ENCODE data around the gene PARD3B. TPM values are rescaled to one million over a fixed set of nuclear protein-coding genes. Genes with fewer than 3 reads are reported as not detected.
"Not testable (repeated sequence)": the region's sequence is repeated elsewhere in the genome, so short reads cannot be mapped to it uniquely, and the experiment has no call there.

PARD3B gene
- total RNA-seq, 1 donor from 2014 or later: 28.0 TPM

DNA sequence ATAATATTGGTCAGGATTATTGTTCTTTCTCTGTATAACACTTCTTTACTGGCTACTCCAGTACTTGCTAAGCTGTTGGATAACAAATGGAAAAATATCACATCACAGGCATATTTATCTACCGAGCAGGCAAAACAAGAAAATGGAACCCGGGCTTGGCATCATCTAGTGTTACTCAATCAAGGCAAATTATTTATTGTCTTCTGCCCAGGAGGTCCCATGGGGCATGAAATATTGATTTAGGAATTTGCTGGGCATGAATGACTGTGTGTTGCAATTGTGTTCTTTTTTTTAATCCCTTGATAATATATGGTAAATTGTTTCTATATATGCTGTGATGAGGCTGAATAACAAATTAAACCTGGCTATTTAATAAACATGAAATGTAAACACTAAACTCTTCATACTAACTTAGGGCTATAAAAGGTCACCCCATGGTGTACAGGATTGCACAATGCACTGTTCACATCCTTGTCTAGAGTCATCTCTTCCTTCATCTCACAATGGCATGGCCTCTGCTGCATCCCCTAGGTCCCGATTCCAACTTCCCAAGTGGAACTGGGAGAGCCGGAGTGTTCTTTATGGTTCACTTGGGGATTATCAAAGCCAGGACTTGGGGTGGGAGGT is 2.2 kb upstream of the PARD3B start:
- DNase-seq (ENCODE audit: low spot score): no peak

GRCh38 chr2:204545861-204546735 is 823 bp downstream of the PARD3B start:
- no peak for DNase-seq (ENCODE audit: low spot score)

DNA sequence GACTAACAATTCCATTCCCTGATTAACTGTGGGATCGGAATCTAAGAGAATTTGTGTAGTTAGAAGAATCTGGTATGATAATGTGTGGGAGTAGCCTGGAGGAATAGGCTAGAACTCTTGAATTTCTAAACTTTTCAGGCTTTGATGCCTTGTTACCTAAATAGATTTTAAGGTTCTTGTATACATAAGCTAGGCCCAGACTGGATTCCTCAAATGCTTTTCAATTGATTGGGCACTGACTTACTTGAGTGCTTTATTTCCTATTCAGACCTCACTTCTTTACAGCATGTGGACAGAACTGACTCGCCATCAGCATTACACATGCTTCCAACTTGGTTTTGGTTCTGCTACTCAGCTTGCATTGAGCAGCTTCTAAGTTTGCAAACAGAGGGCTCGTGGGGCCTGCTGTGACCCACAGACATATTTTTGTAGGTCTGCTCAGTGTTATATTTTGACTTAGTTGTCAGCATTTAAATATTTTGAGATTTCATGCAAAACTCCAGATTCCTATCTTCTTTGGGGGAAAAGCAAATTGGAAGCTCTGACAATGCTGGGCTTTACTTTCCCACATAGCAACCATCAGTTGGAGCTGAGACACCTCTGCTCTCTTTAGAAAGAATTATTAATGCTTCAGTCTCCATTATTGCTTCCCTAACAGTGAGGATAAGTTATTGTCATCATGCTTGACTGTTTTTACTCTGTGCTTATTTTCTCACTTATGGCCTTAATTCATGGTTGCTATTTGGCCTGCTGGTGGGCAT is 5.7 kb downstream of the PARD3B start:
- no peak for DNase-seq (ENCODE audit: low spot score)

GRCh38 chr2:204551512-204551863 is 6.2 kb downstream of the PARD3B start:
- DNase-seq (ENCODE audit: low spot score): no peak

DNA sequence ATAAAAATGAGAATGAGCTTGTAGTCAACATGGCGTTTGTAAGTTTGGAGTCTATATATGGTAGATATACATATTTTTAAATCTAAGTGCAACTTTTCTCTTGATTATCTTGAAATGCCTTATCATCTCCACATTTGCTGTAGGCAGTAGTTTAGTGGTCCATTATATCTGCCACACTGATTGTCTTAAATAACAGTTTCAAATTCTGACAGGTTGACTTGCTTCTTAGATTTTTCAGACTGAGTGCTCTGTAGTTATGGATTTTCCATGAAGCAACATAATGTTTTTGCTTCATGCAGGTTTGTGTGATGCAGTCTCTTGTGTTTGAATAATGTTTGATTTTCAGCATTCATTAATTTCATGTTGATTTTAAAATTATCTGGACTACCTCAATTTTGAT is 12.3 kb downstream of the PARD3B start:
- no peak for DNase-seq (ENCODE audit: low spot score)

DNA sequence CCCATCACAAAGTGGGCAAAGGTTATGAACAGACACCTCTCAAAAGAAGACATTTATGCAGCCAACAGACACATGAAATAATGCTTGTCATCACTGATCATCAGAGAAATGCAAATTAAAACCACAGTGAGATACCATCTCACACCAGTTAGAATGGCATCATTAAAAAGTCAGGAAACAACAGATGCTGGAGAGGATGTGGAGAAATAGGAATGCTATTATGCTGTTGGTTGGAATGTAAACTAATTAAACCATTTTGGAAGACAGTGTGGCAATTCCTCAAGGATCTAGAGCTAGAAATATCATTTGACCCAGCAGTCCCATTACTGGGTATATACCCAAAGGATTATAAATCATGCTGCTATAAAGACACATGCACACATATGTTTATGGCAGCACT is 14.1 kb downstream of the PARD3B start:
- DNase-seq (ENCODE audit: low spot score): not testable (repeated sequence)

DNA sequence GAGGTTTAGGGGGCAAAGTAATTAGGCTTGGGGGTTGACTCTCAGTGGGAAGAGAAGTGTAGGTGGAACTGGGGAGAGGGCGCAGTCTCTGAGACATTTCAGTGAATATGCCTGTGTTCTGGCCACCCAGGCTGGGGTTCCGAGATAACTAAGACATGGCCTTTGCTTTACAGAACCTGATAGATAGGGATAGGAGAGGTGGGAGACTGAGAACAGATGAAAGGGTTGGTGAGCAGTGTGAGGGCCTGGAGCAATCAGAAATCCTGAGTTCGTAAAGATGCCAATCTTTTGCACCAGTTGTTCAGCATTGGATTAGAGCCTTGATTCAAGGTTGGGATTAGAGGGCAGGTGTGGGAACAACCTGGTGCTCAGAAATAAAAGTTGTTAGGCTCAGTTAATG is 15.6 kb downstream of the PARD3B start:
- DNase-seq (ENCODE audit: low spot score): no peak

DNA sequence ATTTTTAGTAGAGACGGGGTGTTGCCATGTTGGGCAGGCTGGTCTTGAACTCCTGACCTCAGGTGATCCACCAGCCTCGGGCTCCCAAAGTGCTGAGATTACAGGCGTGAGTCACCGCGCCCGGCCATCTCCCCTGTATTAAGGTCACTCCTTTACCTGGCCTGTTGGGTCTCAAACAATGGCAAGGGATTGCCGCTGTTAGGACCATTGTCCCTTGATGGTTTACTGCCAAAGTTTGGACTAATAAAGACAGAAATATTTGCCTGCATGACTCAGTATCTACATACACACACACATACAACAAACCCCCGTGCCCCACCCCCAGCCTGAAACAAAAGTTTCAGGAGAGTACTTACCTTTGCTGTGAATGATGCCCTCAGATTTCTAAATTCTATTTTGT is 16.5 kb downstream of the PARD3B start:
- no peak for DNase-seq (ENCODE audit: low spot score)

DNA sequence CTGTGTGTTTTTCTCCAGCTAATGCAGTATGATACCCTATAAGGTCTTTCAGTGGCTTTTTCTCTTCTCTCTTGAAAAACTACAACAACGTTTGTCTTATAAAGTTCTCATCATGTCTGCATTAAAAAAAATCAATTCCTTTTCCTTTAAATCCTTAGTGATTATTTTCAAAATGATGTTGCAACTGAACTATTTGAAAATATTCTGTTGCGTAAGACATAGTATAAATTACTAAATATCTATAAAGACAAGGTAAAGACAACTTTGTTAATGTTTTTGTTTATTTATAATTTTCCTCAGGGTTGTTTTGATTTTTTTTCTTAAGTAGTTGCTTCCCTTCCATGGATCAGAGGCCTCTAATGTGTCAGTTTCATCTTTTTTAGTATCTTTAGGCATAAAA is 21.2 kb downstream of the PARD3B start:
- no peak for DNase-seq (ENCODE audit: low spot score)

- no peak for DNase-seq (ENCODE audit: low spot score)
Observed at GRCh38 chr2:204570421-204570820, 25.1 kb downstream of the PARD3B start.

DNA sequence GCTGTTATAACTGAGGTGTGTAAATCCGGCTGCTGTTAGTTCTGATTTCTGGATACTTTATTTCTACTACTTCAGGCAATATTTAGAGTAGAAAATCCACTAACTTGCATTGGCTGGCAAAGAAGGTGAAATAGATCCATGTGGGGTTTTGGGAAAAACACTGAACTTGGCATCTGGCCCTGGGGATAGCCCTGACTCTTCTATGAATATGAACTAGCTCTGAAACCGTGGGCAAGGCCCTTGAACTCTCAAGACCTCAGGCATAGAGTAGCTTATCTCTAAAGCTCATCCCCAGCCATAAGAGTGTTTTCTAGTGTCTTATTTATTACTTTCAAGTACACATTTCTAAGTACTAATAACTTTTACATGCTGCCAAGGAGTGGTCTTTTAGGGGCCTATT is 25.8 kb downstream of the PARD3B start:
- no peak for DNase-seq (ENCODE audit: low spot score)

DNA sequence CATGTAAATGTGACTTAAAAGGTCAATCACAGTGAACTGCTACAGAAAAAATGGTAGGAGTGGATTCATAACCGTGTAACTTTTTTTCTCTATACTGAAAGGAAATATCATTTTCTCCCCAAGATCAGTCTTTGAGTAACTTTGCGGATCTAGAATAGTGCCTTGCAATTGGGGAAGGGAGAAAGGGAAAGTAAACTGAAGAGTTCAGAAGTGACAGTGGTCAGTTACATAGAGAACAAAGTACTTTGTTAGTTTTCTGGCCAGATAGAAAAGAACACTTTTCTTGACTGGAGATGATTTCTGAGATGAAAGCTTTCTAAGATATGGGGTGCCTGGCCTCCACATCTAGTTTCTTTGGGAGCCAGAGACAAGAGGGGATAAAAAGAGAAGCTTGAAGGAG is 26.6 kb downstream of the PARD3B start:
- no peak for DNase-seq (ENCODE audit: low spot score)

DNA sequence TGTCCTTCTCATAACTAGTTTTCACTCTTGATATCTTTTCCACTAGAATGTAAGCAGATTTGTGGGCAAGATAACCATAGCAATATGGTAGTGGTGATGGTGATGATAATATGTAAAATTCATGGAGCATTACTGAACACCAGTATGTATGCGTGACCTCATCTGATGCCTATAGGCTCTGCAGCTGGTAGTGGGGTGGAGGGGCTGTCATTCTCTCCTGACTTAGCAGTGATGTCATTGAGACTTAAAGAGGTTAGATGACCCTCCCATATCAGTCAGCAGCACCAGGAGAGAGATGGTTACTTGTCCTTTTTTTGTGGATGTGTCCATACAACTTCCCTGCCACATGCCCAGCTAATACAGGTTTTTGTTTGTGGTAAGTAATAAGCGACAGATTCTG is 27.9 kb downstream of the PARD3B start:
- no peak for DNase-seq (ENCODE audit: low spot score)

GRCh38 chr2:204574486-204574885 is 29.2 kb downstream of the PARD3B start:
- no peak for DNase-seq (ENCODE audit: low spot score)

DNA sequence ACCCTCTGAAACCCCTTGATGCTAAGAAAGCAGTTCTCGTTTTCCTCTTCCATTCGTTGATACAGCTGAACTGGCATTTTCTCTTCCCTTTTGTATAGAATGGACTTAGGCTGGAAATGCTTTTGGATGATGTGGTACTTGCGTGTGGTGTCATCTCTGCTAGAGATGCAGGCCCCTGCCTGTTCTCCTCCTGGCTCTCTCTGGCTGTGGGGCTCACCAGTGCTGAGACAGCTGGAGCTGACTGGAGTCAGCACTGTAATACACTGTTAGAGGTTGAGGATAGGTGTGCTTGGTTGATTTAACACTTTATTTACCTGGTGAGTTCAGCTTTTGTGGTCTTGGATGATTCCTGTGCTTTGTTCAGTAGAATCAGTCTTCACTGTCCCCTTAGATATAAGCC is 30.2 kb downstream of the PARD3B start:
- no peak for DNase-seq (ENCODE audit: low spot score)

DNA sequence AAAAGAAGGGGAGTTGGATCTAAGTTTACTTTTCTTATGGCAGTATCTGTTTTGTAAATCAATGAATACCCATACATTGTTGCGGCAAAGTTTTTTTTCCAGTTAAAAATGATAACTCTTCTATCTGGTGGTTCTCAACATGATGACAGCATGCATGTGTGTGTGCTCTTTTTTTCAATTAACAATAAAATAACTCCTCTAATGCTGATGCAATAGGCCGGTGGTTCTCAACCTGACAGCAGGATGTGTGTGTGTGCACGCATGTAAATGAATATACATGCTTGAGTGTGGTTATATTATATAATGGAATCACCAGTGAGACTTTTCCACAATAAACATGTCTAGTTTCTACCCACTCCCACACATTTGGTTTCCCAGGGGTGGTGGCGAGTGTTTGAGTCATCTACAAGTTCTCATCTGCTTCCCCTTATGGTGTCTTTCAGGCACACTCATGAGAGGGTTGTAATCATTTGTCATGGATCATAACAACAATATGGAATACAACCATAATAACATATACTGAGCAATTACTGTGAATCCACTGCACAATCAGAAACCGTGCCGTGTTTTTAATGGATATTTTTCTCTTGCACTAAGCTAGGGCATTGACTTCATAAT is 31.2 kb downstream of the PARD3B start:
- DNase-seq (ENCODE audit: low spot score): no peak

- no peak for DNase-seq (ENCODE audit: low spot score)
Observed at GRCh38 chr2:204578928-204579598, 33.8 kb downstream of the PARD3B start.

DNA sequence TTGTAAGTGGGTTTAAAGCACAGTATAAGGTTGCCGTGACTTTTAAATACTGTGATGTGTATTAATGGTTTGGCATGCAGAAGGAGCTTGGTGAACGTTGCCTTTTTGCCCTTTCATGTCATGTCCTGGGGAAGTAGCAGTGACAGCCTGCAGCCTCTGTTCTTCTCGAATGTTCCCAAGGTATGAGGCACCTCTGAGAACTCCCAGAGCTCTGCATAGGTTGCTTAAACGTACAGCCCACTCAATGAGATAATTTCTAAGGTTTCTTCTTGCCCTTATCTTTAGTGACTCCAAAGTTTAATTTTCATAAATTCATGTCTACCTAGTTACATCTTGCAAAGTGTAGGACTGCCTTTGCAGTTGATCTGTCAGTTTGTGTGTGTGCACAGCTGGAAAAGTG is 36.7 kb downstream of the PARD3B start:
- DNase-seq (ENCODE audit: low spot score): no peak

GRCh38 chr2:204583773-204584172 is 38.5 kb downstream of the PARD3B start:
- DNase-seq (ENCODE audit: low spot score): no peak

- no peak for DNase-seq (ENCODE audit: low spot score)
Observed at GRCh38 chr2:204585930-204586329, 40.7 kb downstream of the PARD3B start.

DNA sequence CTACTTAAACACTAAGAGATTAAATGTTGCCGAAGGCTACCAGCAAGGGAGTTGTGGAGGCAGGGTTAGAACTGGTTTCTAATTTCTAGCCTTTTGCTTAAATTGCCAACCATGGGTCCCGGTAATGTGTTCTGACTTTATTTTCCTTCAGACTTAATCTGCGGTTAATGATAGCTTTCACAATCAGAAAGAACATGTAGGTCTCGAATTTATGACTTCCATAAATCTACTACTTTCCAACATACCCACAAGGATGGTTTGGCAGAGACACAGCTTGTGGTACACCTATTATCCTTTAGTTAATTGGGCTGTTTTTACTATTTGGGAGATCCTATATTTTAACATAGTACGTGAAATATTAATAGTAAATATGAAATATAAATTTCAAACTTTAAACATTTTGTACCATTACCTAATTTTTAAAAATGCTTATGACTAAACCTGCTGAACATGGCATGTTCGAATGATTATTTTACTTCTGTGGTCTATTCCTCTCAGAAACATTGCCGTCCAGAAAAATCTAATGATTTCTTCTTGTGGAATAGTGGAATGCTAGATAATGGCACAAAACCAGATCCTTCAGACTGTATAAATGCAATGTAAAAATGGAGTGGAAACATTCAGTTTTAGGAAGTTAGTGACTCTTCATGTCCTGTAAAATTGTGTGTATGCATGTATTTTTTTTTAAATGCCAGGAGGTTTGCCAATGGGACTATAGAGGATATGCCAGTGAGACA is 41.3 kb downstream of the PARD3B start:
- DNase-seq (ENCODE audit: low spot score): no peak

Data from mucosa of gallbladder (tissue), 1 donor.